Ectodermal cell (in vitro differentiated cells): Measurements from ENCODE around the gene TOR3A.

Experiments
- H3K27ac ChIP-seq: 2 replicates; pipeline ENCODE4 v1.7.0; 2013; ENCODE audit warnings: mild to moderate bottlenecking, low read depth, low read length; ENCODE audit not compliant: insufficient read depth, poor library complexity, severe bottlenecking
- H3K27me3 ChIP-seq: 2 replicates; pipeline ENCODE4 v1.7.0; 2013; ENCODE audit warnings: mild to moderate bottlenecking, low read length; ENCODE audit not compliant: insufficient read depth, control insufficient read depth, poor library complexity, severe bottlenecking
- H3K36me3 ChIP-seq: one replicate; pipeline ENCODE4 v1.7.0; 2013; ENCODE audit warnings: low read length; ENCODE audit not compliant: control insufficient read depth, insufficient read depth
- H3K4me1 ChIP-seq: one replicate; pipeline ENCODE4 v1.7.0; 2013; ENCODE audit warnings: low read length; ENCODE audit not compliant: control insufficient read depth, insufficient read depth
- H3K4me3 ChIP-seq: 2 replicates; pipeline ENCODE4 v1.7.0; 2013; ENCODE audit warnings: low read depth, low read length, control low read depth; ENCODE audit not compliant: insufficient read depth
- H3K9me3 ChIP-seq: 2 replicates; pipeline ENCODE4 v1.7.0; 2013; ENCODE audit warnings: mild to moderate bottlenecking, low read length, moderate library complexity; ENCODE audit not compliant: control insufficient read depth
- WGBS, 2 experiments: methylation state at CpG; one replicate each; pipeline ENCODE4 v1.1.7; 2013; ENCODE audit warnings: missing lambda C conversion rate in 2 of 2; 5-methylcytosine and 5-hydroxymethylcytosine counted together

The TOR3A gene

GRCh38 chr1:179066471-179066870 is 15.4 kb upstream of the TOR3A start:
- no peak overlapping the region for H3K4me3 ChIP-seq
- no peaks in the 10 kb centered on the region for H3K9me3 ChIP-seq
- H3K36me3 ChIP-seq = no peaks in the 10 kb centered on the region
- no peaks in the 10 kb centered on the region for H3K4me1 ChIP-seq
- H3K27me3 ChIP-seq = no peaks in the 10 kb centered on the region
- WGBS, 2 experiments = 93% methylated on average over 4 of the region's 4 CpGs
- no peak overlapping the region for H3K27ac ChIP-seq

- Histone ChIP-seq H3K9me3 (no peaks in the 10 kb centered on the region), H3K36me3 (no peaks in the 10 kb centered on the region), H3K27ac (no peak overlapping the region), H3K4me1 (peaks cover 6% of the 10 kb centered on the region), H3K27me3 (peaks cover 1% of the 10 kb centered on the region), H3K4me3 (no peak overlapping the region)
- 90 to 91% methylated on average over 7 of the region's 7 CpGs for WGBS, 2 experiments
Measured at GRCh38 chr1:179077396-179077795, 4.5 kb upstream of the TOR3A start.

- no peaks in the 10 kb centered on the region for H3K36me3 ChIP-seq
- 69 to 73% methylated on average over 18 of the region's 18 CpGs for WGBS, 2 experiments
- peaks cover 9% of the 10 kb centered on the region for H3K27me3 ChIP-seq
- no peaks in the 10 kb centered on the region for H3K9me3 ChIP-seq
- H3K4me1 ChIP-seq = peaks cover 10% of the 10 kb centered on the region
- H3K27ac ChIP-seq = no peak overlapping the region
- H3K4me3 ChIP-seq = no peak overlapping the region
Measured at GRCh38 chr1:179079113-179079761, 2.6 kb upstream of the TOR3A start.

- Histone ChIP-seq H3K36me3 (no peaks in the 10 kb centered on the region), H3K4me3 (peak overlapping the region; percentile 85), H3K27me3 (peaks cover 9% of the 10 kb centered on the region), H3K27ac (peak overlapping the region; percentile 16), H3K9me3 (no peaks in the 10 kb centered on the region), H3K4me1 (peaks cover 10% of the 10 kb centered on the region)
- 60 to 62% methylated on average over 18 of the region's 18 CpGs for WGBS, 2 experiments
Measured at GRCh38 chr1:179080866-179081686, 794 bp upstream of the TOR3A start.

- peaks cover 10% of the 10 kb centered on the region for H3K4me1 ChIP-seq
- H3K4me3 ChIP-seq = peak overlapping the region; percentile 85
- H3K27me3 ChIP-seq = peaks cover 9% of the 10 kb centered on the region
- H3K36me3 ChIP-seq = no peaks in the 10 kb centered on the region
- no peak overlapping the region for H3K27ac ChIP-seq
- WGBS, 2 experiments = 1% methylated on average over 52 of the region's 52 CpGs
- no peaks in the 10 kb centered on the region for H3K9me3 ChIP-seq
Measured at GRCh38 chr1:179082333-179082998, 596 bp downstream of the TOR3A start.

GRCh38 chr1:179082999-179083335 is 1.1 kb downstream of the TOR3A start:
- Histone ChIP-seq H3K36me3 (no peaks in the 10 kb centered on the region), H3K4me1 (peaks cover 10% of the 10 kb centered on the region), H3K27me3 (peaks cover 9% of the 10 kb centered on the region), H3K27ac (no peak overlapping the region), H3K4me3 (peak overlapping the region; percentile 85), H3K9me3 (no peaks in the 10 kb centered on the region)
- 22 to 25% methylated on average over 3 of the region's 3 CpGs for WGBS, 2 experiments

GRCh38 chr1:179083533-179083932 is 1.7 kb downstream of the TOR3A start:
- WGBS, 2 experiments = 89 to 92% methylated on average over 8 of the region's 8 CpGs

GRCh38 chr1:179087665-179088064 is 5.8 kb downstream of the TOR3A start:
- Histone ChIP-seq H3K27me3 (peaks cover 6% of the 10 kb centered on the region), H3K9me3 (no peaks in the 10 kb centered on the region), H3K36me3 (no peaks in the 10 kb centered on the region), H3K4me1 (peaks cover 3% of the 10 kb centered on the region), H3K27ac (no peak overlapping the region), H3K4me3 (no peak overlapping the region)
- WGBS, 2 experiments = 41 to 43% methylated on average over 11 of the region's 11 CpGs

More at GRCh38 chr1:179083533-179083932, 1.7 kb downstream of the TOR3A start:
- Histone ChIP-seq H3K9me3 (no peaks in the 10 kb centered on the region), H3K36me3 (no peaks in the 10 kb centered on the region), H3K4me1 (peaks cover 10% of the 10 kb centered on the region), H3K4me3 (no peak overlapping the region), H3K27me3 (peaks cover 9% of the 10 kb centered on the region), H3K27ac (no peak overlapping the region)

- Histone ChIP-seq H3K27ac (no peak overlapping the region), H3K9me3 (no peaks in the 10 kb centered on the region), H3K27me3 (no peaks in the 10 kb centered on the region), H3K4me3 (no peak overlapping the region), H3K4me1 (no peaks in the 10 kb centered on the region), H3K36me3 (peaks cover under 1% of the 10 kb centered on the region)
- WGBS, 2 experiments = 89 to 90% methylated on average over 15 to 16 of the region's 16 CpGs
Measured at GRCh38 chr1:179089827-179090482, 8.1 kb downstream of the TOR3A start.

- Histone ChIP-seq H3K9me3 (no peaks in the 10 kb centered on the region), H3K36me3 (peaks cover 6% of the 10 kb centered on the region)
- 94 to 96% methylated on average over 8 of the region's 8 CpGs for WGBS, 2 experiments
Measured at GRCh38 chr1:179090522-179090921, 8.7 kb downstream of the TOR3A start.

More at GRCh38 chr1:179090522-179090921, 8.7 kb downstream of the TOR3A start:
- Histone ChIP-seq H3K4me1 (no peaks in the 10 kb centered on the region), H3K27me3 (no peaks in the 10 kb centered on the region), H3K27ac (no peak overlapping the region), H3K4me3 (no peak overlapping the region)
